OCI-LY3 (cell line): ENCODE data around the gene RBMS3.

Source experiments
- CTCF ChIP-seq: fragments of 200-600, 300-600 bp; sonication (generic); IDR thresholded peaks from 2 replicates; pipeline ENCODE4 v1.5.1; 2014; ENCODE audit warnings: antibody characterized with exemption, low read length, low read depth
- EZH2phosphoT487 ChIP-seq: fragments of 200-600 bp; shearing (Covaris generic); IDR thresholded peaks from 2 replicates; pipeline ENCODE4 v1.6.1; 2018; ENCODE audit warnings: antibody characterized with exemption, mixed run types, low read depth

GRCh38 chr3:29612536-29612935 is 331.7 kb downstream of the RBMS3 start:
- TF ChIP-seq CTCF (no peak), EZH2phosphoT487 (no peak)
